Activated CD8-positive, alpha-beta T cell treated with anti-CD3 and anti-CD28 coated beads for 36 hours (primary cell): ENCODE measurements around the gene FAM163A. TPM values are rescaled to one million over a fixed set of nuclear protein-coding genes. Genes with fewer than 3 reads are reported as not detected.
"Not testable (repeated sequence)": the region's sequence is repeated elsewhere in the genome, so short reads cannot be mapped to it uniquely, and the experiment has no call there.

Experiments used
- ATAC-seq: fragments of 200-7000 bp; cut with Tn5 transposase; one replicate; pipeline ENCODE4 v1.10.0; 2021; ENCODE audit warnings: mild to moderate bottlenecking, moderate library complexity
- CTCF ChIA-PET: fragments of 350-600 bp; sonication (Branson Sonifier 250); formaldehyde crosslinking; loops from one replicate; lab custom pipeline; 2021; ENCODE audit warnings: antibody characterized with exemption; lab: Charles Lee
- POLR2A ChIA-PET: fragments of 350-600 bp; sonication (Branson Sonifier 250); formaldehyde crosslinking; loops from one replicate; lab custom pipeline; 2021; ENCODE audit warnings: antibody characterized with exemption; lab: Charles Lee
- DNase-seq: peaks from one replicate; pipeline ENCODE4 v3.0.0-alpha.2; 2020
- H3K27ac Mint-ChIP-seq: one replicate; pipeline ENCODE4 v1.8.0; 2021; ENCODE audit warnings: mild to moderate bottlenecking, mixed read lengths
- H3K27me3 Mint-ChIP-seq: one replicate; pipeline ENCODE4 v1.8.0; 2021; ENCODE audit warnings: mixed read lengths
- H3K36me3 Mint-ChIP-seq: one replicate; pipeline ENCODE4 v1.8.0; 2021; ENCODE audit warnings: low read depth, mixed read lengths
- H3K4me1 Mint-ChIP-seq: one replicate; pipeline ENCODE4 v1.8.0; 2021; ENCODE audit warnings: low read depth, mixed read lengths
- H3K4me3 Mint-ChIP-seq: one replicate; pipeline ENCODE4 v1.8.0; 2021; ENCODE audit warnings: mild to moderate bottlenecking, moderate library complexity, mixed read lengths
- H3K9me3 Mint-ChIP-seq: one replicate; pipeline ENCODE4 v1.8.0; 2021; ENCODE audit warnings: mixed read lengths
- CTCF ChIP-seq: fragments of 200-600 bp; IDR thresholded peaks from one replicate; pipeline ENCODE4 v1.8.0; 2022; ENCODE audit warnings: antibody characterized with exemption, mild to moderate bottlenecking
- intact Hi-C: fragments of 100-400 bp; cut with micrococcal nuclease; formaldehyde crosslinking; loops from one replicate; pipeline ENCODE4 v1.10.0; 2022
- total RNA-seq, 2 experiments: library from RNA; stranded (reverse); gene quantifications; one replicate each; pipeline ENCODE4 v1.2.3, GENCODE V29; 2021

The FAM163A gene
- total RNA-seq, 2 experiments from 2014 or later = not detected

DNA sequence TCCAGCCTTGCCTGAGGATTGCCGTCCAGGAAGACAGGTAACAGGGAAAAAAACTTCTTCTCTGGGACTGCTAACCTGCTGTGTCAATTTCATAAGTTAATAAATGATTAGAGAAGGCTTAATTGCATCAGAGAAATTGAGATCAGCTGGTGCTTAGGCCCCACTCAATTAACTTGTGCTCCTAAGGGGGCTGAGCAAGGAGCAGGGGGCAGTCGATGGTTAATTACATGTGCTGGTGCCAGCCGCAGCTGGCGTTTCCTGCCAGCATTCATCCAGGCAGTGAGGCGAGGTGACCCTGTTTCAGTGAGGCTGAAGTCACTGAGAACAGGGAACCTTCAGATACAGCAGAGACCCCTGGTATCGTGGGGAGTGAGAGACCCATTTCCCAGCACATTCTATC lies 60.0 kb downstream of the FAM163A start:
- no peak for TF ChIP-seq CTCF
- intact Hi-C loops = no loop called here
- DNase-seq = no peak
- no peak for ATAC-seq
- ChIA-PET POLR2A (no interaction called here), CTCF (interaction anchor here (8.5 kb wide), 1 partner anchor 9 kb away, joined by 92 read pairs; no protein-coding TSS in a partner anchor)
- Mint-ChIP-seq H3K36me3 (no peaks in the 10 kb centered on the region), H3K4me3 (no peak overlapping the region), H3K9me3 (no peaks in the 10 kb centered on the region), H3K27ac (no peak overlapping the region), H3K4me1 (no peaks in the 10 kb centered on the region), H3K27me3 (no peaks in the 10 kb centered on the region)

DNA sequence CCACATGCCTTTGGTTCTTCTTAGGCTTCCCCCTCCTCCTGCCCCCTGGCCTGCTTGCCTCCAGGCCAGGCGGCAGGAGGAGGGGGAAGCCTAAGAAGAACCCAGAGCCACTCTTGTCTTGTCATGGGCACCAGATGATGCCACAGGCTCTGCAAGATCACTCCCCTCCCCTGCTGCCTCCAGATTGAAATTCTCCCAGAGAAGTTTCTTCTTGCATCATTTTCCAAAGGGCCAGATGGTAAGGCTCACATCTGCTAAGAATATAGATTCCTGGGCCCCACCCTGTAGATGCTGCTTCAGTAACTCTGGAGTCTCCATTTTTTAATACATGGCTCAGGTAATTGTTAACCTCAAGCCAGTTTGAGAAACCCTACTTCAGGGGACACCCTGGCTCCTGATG lies 60.8 kb downstream of the FAM163A start:
- DNase-seq (no peak), ATAC-seq (no peak)
- ChIA-PET CTCF (interaction anchor here (2.6 kb wide), 1 partner anchor 11 kb away, joined by 21 read pairs; no protein-coding TSS in a partner anchor), POLR2A (no interaction called here)
- TF ChIP-seq CTCF = no peak
- H3K9me3 Mint-ChIP-seq = no peaks in the 10 kb centered on the region
- H3K27me3 Mint-ChIP-seq = no peaks in the 10 kb centered on the region
- no peak overlapping the region for H3K4me3 Mint-ChIP-seq
- no peaks in the 10 kb centered on the region for H3K4me1 Mint-ChIP-seq
- no peak overlapping the region for H3K27ac Mint-ChIP-seq
- intact Hi-C loops = no loop called here
- H3K36me3 Mint-ChIP-seq = no peaks in the 10 kb centered on the region

DNA sequence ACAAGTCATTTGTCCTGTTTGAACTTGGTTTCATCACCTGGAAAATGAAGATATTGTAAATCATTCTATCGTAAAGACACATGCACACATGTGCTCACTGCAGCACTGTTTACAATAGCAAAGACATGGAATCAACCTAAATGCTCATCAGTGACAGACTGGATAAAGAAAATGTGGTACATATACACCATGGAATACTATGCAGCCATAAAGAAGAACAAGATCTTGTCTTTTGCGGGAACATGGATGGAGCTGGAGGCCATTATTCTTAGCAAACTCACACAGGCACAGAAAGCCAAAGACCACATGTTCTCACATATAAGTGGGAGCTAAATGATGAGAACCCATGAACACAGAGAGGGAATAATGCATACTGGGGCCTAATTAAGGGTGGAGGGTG lies 61.3 kb downstream of the FAM163A start:
- H3K27ac Mint-ChIP-seq, POLR2A ChIA-PET, H3K27me3 Mint-ChIP-seq, H3K4me3 Mint-ChIP-seq, intact Hi-C loops, DNase-seq, H3K36me3 Mint-ChIP-seq, ATAC-seq, H3K9me3 Mint-ChIP-seq, H3K4me1 Mint-ChIP-seq: not testable (repeated sequence)
- CTCF ChIA-PET = interaction anchor here (2.6 kb wide), 1 partner anchor 10 kb away, joined by 21 read pairs; no protein-coding TSS in a partner anchor

GRCh38 chr1:179805291-179806195 lies 62.5 kb downstream of the FAM163A start:
- TF ChIP-seq CTCF = no peak
- no peak for ATAC-seq
- ChIA-PET CTCF (interaction anchor here (2.6 to 14.9 kb wide), 2 partner anchors 9 to 102 kb away, joined by 21 to 634 read pairs; no protein-coding TSS in a partner anchor), POLR2A (interaction anchor here (0.6 kb wide), 1 partner anchor 27 kb away, joined by 3 read pairs; no protein-coding TSS in a partner anchor)
- H3K27me3 Mint-ChIP-seq = peaks cover 2% of the 10 kb centered on the region
- H3K36me3 Mint-ChIP-seq = no peaks in the 10 kb centered on the region
- H3K9me3 Mint-ChIP-seq = no peaks in the 10 kb centered on the region
- H3K27ac Mint-ChIP-seq = no peak overlapping the region
- intact Hi-C loops = no loop called here
- H3K4me3 Mint-ChIP-seq = no peak overlapping the region
- H3K4me1 Mint-ChIP-seq = peaks cover 4% of the 10 kb centered on the region
- no peak for DNase-seq

DNA sequence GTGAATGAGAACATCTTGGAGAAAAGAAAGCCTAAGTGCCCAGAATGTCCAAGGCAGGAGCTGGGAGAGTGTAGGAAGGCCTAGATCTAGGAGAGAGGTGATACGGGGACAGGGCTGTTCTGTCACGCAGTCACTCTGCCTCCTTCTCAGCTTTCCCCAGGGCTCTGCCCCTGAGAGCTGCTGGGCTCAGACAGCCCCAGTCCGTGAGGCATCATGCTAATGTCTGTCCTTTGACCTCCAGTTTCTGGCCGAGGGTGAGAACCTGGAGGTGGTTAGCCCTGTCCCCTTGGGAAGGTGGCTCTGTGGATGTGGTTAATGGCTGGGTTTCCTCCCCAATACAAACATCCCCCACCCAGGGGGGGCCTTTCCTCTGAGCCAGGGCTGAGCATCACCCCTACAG lies 63.2 kb downstream of the FAM163A start:
- peaks cover 2% of the 10 kb centered on the region for H3K27me3 Mint-ChIP-seq
- ATAC-seq (no peak), DNase-seq (no peak)
- CTCF ChIA-PET = interaction anchor here (2.6 to 14.9 kb wide), 2 partner anchors 8 to 103 kb away, joined by 21 to 634 read pairs; no protein-coding TSS in a partner anchor
- no peaks in the 10 kb centered on the region for H3K36me3 Mint-ChIP-seq
- H3K27ac Mint-ChIP-seq = no peak overlapping the region
- intact Hi-C loops = no loop called here
- POLR2A ChIA-PET = no interaction called here
- TF ChIP-seq CTCF = no peak
- no peaks in the 10 kb centered on the region for H3K9me3 Mint-ChIP-seq
- H3K4me1 Mint-ChIP-seq = peaks cover 4% of the 10 kb centered on the region
- no peak overlapping the region for H3K4me3 Mint-ChIP-seq
